GM18907 (cell line): ENCODE measurements around the gene DNAJC3.
"Not testable (repeated sequence)": the region's sequence is repeated elsewhere in the genome, so short reads cannot be mapped to it uniquely, and the experiment has no call there.

Source experiments
- ATAC-seq: cut with Tn5 transposase; IDR thresholded peaks from one replicate; pipeline ENCODE4 v1.9.1; 2021; ENCODE audit warnings: mild to moderate bottlenecking, moderate library complexity; ENCODE audit not compliant: unreplicated experiment

The DNAJC3 gene

DNA sequence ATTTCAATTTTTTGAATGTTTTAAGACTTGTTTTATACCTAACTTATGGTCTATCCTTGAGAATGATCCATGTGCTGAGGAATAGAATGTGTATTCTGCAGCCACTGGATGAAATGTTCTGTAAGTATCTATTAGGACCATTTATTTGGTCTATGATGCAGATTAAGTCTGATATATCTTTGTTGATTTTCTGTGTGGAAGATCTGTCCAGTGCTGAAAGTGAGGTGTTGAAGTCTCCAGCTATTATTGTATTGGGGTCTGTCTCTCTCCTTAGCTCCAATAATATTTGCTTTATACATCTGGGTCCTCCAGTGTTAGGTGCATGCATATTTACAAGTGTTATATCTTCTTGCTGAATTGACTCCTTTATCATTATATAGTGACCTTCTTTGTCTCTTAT lies 9.7 kb upstream of the DNAJC3 start:
- not testable (repeated sequence) for ATAC-seq

- no peak for ATAC-seq
Measured at GRCh38 chr13:95671597-95671996, 5.3 kb upstream of the DNAJC3 start.

DNA sequence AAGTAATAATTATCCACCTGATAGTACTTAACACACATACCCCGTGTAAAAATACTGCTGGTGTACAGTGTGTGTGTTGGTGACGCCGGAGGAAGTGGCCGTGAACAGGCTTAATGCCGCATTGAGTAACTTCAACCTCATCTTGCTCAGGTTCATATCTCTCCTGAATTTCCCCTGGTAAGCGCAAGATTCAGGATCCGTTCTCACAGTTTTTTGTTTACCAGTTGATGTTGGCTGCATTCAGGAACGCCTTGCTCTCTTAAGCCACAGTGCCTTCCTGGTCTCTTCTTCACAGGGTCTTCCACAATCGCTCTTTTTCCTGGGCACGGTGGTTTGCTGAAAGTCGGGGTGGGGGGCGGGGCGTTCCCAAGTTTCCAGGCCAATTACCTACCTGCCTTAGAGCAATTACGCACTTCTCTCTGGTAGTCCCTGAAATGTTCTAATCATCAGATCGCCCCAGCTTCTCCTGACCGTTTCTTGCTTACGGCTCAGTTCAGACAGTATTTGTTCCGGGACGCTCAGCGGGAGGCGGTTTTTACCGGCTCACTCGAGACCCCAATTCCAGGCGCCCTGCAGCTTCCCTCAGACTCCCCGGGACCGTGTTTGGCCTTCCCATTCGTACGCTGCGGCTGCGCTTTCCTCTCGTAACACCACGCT lies 706 bp upstream of the DNAJC3 start:
- peak; percentile 20 for ATAC-seq

DNA sequence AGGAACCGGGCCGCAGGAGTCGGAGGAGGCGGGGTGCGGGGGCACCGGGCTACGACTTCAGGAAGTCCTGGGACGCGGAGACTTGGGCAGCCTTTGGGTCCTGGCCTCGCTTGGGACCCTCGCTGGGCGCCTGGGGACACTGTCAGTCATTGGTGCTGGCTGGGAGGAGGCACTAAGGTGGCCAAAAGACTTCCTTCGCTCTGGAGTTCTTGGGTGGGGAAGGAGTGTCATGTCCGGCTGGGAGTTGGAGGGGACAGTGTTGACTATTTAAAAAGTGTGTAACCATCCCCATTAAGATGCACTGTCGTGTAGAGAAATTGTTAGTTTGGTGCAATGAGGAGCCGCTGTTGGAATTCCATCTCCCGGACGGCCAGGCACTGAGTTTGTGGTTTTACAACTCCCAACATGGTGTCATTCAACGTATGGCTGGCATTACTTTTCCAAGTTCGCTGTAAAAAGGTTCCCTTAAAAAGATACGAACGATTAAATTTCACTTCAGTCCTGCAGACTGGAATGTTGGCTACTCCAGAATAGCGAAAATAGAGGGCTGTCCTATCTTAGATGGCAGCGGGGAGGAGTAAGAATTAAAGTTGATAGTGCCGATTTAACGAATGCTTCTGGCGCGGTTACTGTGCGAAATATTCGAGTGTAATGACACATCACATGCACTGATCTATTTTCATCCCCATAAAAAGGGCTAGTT lies 776 bp downstream of the DNAJC3 start:
- ATAC-seq: no peak

- ATAC-seq: no peak
Measured at GRCh38 chr13:95678967-95679366, 2.0 kb downstream of the DNAJC3 start.

GRCh38 chr13:95679722-95680121 lies 2.8 kb downstream of the DNAJC3 start:
- no peak for ATAC-seq

- ATAC-seq: no peak
Measured at GRCh38 chr13:95684418-95684817, 7.5 kb downstream of the DNAJC3 start.

DNA sequence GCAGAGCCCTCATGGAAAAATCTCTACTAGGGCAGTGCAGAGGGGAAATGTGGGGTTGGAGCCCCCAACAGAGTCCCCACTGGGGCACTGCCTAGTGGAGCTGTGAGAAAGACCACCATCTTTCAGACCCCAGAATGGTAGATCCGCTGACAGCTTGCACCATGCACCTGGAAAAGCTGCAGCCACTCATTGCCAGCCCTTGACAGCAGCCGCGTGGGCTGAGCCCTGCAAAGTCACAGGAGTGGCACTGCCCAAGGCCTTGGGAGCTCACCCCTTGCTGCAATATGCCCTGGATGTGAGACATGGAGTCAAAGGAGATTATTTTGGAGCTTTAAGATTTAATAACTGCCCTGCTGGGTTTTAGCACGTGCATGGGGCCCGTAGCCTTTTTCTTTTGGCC lies 8.0 kb downstream of the DNAJC3 start:
- not testable (repeated sequence) for ATAC-seq

GRCh38 chr13:95689582-95689926 lies 12.6 kb downstream of the DNAJC3 start:
- ATAC-seq: no peak

GRCh38 chr13:95690986-95691385 lies 14.0 kb downstream of the DNAJC3 start:
- ATAC-seq: not testable (repeated sequence)

DNA sequence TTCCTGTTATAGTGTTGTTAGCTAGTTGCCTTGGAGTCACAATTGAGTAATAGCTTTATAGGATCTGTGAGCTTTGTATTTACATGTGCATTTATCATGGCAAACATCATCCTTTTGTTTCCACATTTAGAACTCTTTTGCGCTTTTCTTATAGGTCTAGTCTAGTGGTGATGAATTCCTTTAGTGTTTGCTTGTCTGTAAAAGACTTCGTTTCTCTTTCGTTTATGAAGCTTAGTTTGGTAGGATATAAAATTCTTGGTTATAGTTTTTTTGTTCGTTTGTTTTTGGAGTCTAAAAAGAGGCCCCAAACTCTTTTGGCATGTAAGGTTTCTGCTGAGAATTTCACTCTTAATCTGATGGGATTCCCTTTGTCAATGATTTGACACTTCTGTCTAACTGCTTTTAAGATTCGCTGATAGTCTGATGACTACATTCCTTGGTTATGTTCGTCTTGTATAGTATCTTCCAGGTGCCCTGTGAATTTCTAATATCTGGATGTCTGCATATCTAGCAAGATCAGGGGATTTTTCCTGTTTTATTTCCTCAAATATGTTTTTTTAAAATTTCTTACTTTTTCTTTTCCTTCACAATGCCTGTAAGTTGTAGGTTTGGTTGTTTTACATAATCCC lies 20.2 kb downstream of the DNAJC3 start:
- ATAC-seq: no peak

DNA sequence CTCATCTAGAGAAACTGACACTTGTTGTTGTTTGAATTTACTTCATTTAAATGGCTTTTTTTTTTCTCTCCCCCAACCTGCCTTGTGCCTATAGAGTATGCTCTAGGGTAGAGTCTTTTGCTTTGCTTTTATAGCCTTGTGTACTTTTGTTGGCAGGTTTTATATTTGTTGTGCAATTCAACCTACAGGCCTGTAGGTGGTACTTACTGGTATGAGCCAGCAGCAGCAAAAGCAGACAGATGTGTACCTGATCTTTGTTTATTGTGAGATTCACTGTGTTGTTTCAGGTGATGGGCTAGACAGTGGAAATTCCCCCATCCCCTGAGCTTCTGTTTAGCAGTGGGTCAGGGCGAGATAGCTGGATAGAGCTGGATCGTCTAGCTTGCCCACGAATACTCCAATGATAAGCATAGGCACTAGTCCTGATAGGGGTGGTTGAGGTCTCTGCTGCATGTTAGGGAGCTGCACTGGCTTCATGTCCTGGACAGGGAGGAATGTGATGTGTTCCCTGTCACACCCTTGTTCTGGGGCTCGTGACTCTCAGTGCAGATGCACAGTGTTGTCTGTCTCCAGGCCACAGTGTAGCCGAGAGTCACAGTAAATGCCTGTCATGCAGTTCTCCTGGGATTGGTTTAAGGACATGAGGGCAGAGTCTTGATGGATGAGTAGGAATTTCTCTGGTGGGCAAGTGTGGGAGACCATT lies 21.3 kb downstream of the DNAJC3 start:
- no peak for ATAC-seq

DNA sequence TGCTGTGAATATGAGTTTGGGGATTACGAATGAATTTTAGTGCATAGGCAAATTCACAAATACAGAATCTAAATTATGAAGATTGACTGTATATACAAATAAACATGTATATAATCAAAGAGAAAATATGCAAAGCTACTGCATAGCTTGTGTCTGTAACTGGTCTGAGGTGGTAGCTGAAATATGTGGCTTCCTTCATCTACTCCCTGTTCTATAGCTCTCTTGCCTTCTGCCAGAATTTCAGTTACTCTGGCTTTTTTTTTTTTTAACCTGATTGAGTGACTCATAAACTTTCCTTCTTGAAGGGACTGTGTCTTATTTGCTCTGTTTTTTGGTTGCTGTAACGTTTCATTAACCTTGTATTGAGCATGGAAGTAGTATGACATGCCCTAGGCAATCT lies 26.6 kb downstream of the DNAJC3 start:
- no peak for ATAC-seq

DNA sequence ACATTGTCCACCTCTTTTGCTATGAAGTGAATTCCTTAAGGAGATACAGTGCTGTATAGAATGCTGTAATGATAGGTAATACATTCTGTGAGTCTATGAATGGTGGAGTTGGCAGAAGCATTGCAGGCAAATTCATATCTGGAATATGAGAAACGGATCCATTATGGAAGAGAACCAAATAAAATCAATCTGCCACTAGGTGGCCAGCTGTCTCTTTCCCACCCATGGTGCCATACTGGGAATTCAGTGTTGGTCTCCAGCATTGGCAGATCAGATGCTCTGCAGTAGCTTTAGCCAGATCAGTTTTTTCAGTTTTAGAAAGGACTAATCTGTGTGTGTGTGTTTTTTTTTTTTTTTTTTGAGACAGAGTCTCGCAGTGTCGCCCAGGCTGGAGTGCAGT lies 27.6 kb downstream of the DNAJC3 start:
- no peak for ATAC-seq

DNA sequence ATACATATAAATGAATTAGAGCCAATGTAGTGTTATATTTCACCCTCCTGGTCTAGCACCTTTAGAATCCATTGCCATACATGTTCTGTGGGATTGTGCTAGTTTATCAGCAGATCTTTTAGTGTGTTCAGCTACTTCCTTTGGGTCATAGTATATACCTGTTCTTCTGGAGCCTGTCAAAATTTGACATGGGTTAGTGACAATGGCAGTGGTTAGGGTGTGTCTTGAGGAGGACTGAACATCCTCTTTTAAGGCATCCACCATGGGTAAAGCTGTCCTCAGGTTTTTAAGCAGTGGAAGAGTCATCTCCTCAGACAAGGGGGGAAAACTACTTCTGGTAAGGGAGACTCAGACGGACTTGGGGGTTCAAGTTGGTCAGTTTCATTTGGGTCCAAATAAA lies 29.4 kb downstream of the DNAJC3 start:
- no peak for ATAC-seq

GRCh38 chr13:95707035-95707434 lies 30.1 kb downstream of the DNAJC3 start:
- ATAC-seq: peak; percentile 45

- ATAC-seq: peak; percentile 38
Measured at GRCh38 chr13:95707442-95708390, 30.8 kb downstream of the DNAJC3 start.

DNA sequence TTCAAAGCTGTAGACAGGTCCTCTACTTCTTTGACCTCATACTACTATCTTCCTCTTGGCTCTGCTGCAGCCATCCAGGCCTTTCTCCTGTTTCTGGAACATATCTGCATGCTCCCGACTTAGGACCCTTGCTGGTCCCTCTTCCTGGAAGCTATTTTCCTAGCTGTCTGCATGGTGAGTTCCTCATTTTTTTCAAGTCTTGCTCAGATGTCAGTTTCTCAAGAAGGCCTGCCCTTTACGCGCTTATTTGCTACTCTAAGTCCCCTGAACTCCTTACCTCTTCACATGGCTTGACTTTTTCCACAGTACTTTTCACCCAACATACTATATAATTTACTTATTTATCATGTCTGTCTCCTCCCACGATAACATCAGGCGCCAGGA lies 31.4 kb downstream of the DNAJC3 start:
- no peak for ATAC-seq

DNA sequence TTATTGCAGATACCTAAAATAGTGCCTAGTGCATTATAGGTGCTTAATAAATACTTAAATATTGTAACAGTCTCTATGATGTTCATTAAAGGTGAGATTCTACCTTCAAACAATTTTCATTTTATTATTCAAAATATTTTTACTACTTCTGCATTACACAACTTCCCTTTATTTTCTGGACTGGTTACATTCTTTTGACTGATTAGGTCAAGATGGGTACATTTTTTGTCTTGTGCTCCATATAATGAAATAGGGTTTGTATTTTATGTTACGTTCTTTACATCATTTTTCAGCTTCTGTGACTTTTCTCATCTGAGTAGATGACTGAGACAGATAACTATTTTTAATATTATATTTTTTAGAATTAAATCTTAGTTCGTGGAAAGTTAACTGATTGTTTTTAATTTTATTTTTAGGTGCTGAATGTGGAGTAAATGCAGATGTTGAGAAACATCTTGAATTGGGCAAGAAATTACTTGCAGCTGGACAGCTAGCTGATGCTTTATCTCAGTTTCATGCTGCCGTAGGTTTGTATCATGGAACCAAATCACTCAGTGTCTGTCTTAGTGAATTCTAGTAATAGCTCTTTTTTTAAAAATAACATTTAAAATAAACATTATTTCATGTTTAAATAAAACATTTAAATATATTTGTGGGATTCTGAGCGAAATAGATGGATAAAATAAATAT lies 32.0 kb downstream of the DNAJC3 start:
- ATAC-seq: no peak

DNA sequence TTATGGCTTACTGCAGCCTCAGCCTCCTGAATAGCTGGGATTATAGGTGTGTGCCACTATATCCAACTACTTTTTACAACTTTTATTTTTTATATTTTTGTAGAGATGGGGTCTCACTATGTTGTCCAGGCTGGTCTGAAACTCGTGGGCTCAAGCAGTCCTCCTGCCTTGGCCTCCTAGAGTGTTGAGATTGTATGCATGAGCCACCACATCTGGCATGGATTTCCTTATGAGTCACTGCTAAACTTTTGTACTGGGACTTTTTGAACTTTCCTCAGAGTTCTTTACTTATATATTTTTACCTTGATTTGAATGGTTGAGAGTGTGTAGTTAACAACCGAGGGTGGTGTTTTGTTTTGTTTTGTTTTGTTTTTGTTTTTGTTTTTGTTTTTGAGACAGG lies 33.4 kb downstream of the DNAJC3 start:
- no peak for ATAC-seq
